CD4-positive, alpha-beta T cell treated with Interferon gamma for 1 hour (primary cell): Measurements from ENCODE around the gene NTN1.

Source experiments
- DNase-seq: peaks from one replicate; pipeline ENCODE4 v3.0.0-alpha.2; 2020

The NTN1 gene

DNA sequence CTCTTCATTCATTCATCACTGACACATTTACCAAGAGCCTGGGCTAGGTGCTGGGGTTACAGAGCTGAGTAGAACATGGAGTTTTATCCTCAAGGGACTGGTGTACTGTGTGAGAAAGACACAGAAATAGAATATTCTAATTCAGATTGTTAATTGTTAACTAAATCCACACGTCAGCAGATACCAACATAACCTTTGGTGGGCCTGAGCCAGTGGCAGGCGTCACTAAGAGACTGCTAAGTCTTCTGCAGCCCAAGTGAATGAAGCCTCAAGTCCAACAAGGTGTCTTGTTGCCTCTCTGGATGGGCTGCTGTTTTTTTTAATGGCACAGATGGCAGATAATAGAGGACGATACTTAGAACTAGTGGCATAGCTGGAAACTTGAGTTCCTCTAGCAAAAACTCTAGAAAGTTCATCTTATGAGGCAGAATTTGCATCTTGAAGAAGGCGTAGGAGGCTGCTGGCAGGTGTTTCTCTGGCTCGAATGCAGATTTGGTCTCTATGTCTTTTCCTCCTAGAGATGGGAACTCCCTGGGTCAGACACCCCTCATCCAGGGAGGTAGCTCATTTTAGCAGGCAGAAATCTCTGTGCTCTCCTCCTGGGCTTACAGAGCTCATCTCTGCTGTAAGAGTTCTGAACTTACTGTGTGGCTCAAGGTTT is 179.5 kb downstream of the NTN1 start:
- DNase-seq = no peak

DNA sequence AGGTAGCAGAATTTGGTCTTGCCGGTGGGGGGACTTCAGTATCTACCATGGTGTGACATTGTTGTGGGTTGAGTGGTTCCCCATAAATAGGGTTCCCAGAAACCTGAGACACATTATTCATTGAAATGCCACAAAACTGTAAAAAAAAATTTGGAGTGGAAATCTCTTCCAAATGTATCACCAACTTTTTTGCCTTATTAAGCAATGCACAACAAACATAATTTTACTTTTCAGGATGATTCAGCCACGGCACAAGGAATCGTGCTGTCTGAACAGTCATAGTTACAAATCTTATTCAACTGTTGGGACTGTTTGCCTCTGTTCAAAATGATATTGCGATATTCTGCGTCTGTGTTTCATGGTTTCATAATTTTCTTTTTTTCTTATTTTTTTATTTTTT is 181.2 kb downstream of the NTN1 start:
- DNase-seq = no peak

DNA sequence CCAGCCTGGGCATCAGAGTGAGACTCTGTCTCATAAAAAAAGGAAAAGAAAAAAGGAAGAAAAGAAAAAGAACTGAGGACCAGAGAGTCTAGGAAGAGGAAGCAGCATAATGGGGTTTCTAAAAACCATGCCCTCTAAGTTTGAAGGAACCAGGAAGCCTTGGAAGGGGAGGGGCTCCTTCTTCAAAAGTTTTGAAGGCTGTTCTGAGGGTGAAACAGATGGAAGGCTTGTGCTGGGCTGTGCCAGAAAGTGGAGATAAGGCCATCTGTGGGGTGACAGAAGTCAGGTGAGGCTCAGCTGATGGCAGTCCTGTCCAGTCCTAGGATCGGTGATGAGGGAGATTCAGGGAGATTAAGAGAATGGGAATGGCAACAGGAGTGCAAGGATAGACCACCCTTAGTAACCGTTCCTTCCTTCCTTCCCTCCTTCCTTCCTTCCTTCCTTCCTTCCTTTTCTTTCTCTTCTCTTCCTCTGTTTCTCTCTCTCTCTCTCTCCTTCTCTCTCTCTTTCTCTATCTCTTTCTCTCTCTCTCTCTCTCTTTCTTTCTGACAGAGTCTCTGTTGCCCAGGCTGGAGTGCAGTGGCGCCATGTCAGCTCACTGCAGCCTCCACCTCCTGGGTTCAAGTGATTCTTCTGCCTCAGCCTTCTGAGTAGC is 182.6 kb downstream of the NTN1 start:
- DNase-seq = no peak

DNA sequence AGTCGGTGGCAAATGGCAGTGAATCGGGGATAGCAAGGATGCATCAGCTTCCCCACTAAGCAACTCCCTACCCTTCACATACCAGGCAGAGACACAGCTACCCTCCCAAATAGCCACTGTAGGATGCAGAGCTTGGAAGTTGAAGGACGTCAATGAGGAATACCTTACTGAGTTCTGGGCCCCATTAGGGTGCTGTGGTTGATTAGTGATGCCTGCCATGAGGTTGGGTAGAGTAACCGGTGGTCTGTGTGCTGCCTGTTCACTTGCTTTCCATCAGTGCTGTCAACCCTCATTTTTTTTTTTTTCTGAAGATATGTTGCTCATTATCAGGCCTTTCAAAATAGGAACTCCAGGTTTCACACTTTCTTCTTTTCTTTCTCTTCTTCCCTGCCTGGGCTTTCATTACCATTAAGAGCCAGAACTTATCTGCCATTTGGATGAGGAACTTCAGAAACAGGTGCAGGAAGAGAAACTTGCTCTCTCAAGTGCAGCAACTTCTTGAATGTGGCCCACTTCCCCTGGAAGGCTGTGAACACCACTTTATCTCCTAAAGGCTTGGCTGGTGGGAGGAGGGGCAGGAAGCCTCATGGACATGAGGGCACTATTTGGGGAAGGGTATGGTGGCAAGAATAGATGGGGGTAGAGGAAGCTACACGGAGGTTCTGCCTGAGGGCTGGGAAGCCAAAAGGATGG is 183.5 kb downstream of the NTN1 start:
- no peak for DNase-seq

DNA sequence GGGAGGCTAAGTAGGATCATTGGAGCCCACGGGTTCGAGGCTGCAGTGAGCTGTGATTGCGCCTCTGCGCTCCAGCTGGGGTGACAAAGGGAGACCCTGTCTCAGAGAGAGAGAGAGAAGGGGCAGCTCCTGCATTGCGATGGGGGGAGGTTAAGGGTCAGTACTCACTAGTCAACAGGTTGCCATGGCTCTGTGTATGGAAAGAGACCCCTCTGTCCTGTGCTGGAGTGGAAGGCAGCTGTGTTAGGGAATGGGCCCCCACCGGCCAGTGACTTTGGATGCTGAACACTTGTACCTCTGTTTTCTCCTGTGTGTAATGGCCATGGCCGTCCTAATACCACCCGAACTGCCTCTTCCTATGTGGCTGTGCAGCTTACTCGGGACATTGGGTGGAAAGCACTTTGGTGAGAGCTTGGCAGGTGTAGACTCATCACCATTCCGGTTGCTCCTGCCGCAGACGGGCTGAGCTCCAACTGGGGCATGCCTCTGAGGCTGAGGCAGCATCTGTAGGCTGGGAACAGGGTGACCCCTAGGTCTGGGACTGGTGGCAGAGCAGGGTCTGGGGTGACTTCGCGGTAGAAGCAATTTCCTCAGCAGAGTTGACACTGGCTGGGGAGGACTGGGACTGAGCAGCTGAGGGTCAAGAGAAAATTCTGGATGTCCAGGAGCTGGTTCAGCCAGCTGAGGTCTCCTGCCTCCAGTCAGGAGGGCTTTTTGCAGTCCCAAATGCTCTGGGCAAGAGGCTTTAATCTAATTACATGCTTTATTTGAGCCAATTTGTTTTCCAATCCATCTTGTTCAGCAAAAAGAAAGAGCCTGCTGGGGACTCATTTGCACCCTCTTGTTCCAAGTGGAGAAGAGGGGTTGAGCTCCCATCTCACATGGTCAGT is 184.5 kb downstream of the NTN1 start:
- no peak for DNase-seq

DNA sequence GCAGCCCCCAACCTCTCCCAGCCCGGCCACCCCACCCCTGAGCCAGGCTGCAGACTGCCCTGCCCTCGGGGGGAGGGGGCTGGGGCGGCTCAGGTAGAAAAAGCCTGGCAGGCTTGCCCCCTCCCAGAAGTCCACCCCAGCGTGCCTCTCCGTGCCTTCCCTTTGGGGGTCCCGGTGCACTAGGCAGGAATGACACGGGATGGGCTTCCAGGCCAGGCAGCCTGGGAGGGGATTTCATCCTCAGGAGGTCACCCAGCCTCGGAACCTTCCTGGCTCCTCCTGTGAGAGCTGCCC is 185.0 kb downstream of the NTN1 start:
- no peak for DNase-seq

DNA sequence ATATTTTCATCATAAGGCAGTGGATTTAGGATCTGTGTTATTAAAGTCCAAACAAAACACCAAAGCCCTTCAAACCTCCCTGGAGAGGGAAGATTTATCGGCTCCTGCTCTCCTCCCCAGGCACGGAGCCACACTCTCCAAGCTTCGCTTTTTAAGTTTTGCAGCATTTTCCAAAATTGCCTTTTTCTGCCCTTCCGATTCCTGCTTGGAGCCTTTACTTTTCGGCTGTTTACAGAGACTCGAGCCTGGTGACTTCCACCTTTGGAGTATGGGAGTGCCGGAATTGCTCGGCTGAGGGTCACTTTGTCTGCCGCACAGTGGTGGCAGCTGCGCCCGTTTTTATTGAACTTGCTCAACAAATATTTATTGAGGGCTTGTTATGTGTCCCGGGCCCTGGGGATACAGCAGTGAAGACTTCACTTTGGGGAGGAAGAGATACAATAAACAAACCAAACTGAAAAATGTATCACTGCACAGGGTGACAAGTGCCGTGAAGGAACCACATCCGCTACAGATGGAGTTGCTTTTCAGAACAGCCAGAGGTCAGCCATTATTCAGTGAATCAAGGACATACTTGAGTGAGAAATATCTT is 185.5 kb downstream of the NTN1 start:
- no peak for DNase-seq

DNA sequence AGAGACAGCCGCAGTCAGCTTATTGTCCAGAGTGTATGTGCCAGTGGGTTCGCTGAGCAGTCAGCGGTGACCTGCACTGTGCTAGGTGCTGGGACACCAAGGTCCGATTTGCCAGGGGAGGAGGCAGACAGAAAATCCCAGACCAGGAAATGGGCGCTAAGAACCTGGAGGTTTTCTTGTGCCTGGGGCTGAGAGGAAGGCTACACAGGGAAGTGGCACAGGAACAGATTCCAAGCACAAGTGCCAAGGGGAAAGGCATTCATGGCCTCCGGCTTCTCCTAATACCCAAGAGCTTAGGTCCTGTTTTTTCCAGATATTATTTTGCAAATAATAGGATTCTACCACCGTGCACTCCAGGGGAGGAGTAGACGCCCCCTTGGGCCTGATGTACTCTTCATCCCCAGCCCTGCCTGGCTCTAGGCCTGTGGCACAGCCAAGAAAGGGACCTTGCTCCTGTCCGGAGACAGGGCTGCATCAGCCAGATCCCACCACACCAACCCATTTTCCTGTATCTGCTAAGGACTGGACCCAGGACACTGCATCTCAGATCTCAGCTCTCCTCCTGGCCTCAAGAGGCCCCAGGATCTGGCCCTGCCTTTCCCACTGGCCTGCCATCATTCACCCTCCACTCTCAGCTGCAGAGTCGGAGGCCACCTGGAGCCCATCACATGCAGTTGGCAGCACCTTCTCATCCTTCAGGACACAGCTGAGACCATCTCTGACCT is 187.2 kb downstream of the NTN1 start:
- no peak for DNase-seq

DNA sequence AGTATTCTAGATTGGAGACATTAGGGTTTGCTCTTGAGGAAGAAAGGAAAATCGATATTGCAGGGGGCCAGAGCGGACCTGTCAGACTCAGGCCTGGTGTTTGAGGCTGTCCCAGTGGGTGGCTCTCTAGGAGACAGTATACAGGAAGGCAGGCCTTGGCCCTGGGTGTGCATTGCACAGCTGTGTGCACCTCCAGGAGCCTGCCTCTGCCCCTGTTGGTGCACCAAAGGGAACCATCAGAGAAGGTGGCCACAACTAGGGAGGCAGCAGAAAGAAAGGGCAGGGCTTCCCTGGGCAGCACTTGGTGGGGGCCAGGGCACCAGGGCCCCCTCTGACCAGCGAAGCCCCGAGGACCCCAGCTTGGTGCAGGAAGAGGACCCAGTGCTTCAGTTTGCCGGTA is 188.0 kb downstream of the NTN1 start:
- DNase-seq = no peak

DNA sequence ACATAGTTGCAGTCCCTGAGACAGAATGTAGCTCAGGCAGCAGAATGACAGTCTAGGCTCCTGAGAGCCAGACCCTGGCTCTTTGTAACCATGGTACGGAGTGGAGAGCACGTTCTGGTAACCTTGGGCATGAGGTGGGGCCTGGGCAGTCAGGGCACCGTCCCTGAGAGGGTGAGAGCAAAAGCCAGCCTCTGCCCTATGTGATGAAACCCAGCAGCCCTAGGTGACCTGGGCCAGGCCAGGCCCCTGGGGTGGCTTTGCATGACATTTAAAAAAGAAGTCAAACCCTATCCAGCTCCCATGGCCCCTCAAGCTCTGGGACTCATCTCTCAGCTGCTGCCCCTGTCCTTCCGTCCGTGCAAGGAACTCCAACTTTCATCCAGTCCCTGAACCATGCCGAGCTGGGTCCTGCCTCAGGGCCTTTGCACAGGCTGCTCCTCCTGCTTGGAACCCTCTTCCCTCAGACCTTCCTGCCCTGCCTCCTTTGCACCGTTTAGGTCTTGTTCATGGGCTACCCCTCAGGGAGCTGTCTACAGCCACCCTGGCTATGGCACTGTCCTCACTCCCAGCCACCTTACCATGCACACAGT is 188.6 kb downstream of the NTN1 start:
- DNase-seq = no peak

DNA sequence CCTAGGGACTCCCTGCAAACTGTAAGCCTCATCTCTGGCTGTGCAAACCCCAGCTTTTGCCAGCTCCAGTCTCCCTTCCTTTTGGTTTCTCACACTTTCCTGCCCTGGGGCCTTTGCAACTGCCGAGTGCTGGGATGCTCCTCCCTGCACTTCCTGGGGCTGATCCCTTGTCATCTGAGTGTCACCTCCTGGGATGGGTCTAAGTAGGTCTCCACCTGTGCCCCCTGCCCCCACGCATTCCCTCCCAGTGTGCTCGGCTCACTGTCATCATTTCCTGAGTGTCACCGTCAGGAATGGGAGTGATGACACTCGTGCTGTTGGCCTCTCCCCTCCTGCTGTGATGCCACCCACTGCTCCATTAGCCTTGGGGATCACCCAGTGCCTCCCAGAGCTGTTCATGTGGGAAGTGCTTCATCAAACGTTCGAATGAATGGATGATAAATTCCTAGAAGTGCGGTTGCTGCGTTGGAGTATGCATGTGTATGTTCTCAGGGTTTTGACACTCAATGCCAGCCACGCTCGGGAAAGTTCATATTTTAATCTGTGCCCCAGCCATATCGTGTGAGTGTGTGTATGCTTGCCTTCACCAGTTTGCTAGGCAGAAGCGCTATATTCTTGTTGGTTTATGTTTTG is 189.9 kb downstream of the NTN1 start:
- DNase-seq = no peak

DNA sequence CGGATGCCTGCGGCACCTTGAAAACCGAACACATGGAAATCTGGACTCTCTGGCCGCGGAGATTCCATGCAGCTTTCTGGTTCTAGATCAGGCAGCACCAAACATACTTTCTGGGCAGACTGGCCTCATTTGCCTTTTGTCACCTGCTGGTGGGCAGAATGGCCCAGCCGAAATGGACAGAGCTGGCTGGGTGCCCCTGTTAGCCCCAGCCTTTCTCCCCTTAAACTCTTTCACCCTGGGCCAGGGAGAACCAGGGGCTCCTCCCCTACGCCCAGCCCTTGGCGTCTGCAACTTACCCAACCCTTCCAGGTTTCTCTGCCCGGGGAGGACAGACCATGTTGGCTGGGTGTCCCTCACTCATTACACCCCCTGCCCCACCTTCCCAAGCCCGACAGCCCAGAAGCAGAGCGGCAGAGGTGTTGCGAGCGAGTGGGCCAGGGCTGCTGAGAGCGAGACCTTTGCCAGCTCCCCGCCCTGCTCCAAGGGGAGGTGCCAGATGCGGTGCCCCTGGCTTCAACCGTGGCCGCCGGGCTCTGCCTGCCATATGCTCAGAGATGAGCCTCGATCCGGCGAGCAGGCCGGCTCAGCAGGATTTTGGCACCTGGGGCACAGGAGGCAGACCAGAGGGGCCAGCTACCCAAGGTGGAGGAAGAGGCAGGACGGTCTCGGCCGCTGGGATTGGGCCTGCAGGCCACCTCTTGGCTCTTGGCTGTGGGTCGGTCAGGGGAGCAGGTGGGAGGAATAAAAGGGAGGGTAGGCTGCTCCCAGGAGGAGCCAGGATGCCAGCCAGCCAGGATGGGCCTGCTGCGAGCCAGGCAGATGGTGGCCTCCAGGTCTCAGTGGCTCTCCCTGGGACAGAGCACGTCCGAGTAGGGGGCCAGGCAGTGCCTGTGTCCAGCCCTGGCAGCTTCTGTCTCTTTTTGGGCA is 191.3 kb downstream of the NTN1 start:
- no peak for DNase-seq

DNA sequence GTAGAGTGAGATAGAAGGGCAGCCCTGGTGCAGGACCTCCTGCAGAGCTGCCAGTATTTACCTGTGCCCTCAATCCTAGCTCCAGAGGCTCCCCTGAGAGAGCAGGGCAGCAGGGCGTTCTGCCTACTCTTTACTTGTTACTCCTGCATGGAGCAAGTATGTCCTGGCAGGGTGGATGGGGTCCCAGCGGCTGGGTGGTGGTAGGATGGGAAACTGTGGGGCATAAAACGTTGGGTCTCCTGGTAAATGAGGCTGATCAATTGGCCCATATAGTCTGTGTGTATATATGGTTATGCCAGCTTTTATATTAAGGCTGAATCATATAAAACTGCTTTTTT is 192.0 kb downstream of the NTN1 start:
- DNase-seq = no peak

DNA sequence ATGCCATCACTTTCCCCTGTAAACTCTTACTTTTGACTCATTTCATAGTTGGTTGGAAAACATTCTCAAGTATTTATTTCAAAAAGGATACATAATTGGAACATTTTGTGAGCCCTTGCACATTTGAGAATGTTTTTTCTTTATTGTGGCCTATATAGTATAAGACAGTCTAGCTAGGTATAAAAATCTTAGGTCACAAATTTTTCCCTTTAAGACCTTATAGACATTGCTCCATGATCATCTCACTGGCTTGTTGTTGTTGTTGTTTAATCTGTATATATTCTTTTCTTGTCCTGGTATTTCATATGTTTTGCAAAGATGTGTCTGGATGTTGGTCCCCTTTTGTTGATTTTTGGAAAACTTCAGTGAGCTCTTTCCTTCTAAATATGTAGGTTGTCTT is 194.2 kb downstream of the NTN1 start:
- DNase-seq = no peak

DNA sequence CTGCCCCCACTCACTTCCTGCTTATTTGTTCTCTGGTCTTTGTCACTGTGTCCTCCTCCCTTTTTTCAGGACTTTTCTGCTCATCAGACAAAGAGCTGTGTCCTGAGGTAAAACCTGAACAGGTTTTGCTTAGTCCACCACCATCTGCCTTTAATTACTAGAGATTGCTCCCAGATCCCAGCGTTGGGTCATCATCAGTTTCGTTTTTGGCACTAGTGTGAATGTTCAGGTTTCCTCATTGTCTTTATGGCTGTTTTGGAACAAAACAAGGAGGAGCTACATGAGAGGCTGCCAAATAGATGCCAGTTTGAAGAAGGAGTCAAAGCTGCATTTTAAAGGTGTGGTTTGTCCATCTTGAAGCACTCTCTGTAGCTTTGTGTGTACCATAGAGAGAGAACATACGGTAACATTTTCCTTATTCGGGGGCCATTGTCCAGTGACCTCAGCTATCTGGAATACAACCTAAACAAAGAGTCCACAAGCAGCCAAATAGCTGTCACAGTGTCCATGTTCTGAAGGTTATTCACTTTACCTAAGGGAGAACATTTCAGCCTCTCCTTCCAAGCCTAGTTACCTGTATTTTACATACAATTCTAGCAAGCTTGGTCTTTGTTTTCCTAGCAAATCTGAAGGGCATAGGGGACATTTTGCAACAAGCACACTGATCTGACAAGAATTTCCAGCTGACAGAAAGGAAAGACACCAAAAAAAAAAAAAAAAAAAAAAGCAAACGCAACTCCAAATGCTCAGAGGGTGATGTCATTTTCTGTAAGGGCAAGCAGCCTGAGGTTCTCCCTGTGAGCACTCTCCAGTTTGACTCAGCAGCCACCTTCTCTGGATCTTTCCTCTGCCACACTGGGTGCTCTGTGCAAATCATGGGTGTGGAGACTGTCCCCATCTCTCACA is 196.1 kb downstream of the NTN1 start:
- DNase-seq = no peak

DNA sequence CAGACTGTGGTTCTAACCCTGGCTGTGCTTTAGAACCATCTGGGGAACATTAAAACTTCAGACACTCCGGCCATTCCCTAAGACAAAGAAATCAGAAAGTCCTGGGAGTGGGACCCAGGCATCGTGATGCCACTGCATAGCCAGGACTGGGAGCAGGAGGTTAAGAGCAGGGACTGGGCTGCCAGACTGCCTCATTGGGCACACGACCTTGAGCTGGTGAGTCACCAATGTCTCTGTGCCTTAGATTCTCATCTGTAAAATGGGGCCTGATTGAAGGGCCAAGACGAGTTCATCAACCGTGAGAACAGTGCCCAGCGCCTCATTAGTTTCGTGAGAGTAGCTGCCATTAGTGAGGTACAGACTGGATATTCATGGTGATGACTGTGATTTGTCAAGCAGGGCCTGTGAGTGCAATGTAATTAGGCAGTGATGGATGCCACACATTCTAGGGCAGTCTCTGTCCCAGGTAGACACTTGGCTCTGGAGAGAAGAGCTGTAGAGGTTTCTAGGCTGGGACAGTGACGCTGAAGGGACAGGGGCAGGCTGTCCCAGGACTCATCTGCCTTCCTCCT is 196.8 kb downstream of the NTN1 start:
- DNase-seq = no peak

DNA sequence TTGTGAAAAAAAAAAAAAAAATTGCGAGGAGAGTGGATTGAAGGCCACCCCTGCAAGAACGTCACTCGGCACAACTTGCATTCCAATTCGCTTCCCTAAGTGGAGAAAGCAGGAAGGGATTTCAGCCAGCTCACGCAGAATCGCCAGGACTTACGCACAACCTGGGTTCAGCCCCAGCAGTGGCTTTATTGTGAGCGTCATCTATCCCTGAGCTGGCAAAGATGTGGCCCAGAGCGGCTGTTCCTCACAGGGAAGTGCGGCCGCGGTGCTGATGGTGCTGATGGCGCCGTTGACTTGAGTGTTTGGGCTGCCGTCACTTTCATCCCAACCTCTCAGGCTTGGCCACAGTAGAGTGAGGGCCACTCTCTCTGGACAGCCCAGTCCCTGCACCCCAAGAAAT is 197.6 kb downstream of the NTN1 start:
- no peak for DNase-seq

DNA sequence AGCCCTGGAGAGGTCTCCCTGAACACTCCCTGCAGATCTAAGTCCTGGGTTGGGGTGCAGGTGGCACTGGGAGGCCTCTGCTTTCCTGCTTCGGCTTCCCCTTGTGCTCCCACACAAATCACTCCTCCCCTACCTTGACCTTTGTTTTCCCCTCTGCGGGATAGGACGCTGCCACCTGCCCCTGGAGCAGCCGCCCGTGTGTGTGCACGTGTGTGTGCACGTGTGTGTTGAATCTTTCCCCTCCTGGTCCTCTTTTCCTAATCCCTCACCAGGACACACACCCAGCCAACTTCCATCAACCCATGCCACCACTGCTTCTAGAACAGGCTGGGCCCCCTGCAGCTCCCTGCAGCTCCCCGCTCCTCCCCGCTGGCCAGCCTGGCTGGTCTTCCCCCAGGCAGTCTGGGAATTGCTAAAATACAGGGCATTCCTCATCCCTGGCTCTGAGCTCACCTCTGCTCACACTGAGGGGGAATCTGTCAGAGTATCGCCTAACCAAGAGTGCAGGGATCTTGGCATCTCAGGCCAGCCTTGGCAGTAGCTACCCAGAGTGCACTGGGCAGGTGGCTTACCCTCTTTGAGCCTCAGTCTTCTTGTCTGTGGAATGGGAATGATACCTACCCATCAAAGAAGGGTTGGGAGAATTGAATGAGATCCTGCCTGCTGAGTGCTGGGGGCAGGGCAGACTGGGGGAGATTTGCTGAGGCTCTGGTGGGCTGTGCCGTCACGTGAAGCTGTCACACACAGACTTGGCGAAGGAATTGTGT is 198.5 kb downstream of the NTN1 start:
- DNase-seq = no peak
